ENCODE data around the gene CXCL5. TPM values are rescaled to one million over a fixed set of nuclear protein-coding genes. Genes with fewer than 3 reads are reported as not detected.

The CXCL5 gene
- total and polyA plus RNA-seq, 9 donors, result 0.05 to 0.34 (median 0.12) TPM; not detected in 4

DNA sequence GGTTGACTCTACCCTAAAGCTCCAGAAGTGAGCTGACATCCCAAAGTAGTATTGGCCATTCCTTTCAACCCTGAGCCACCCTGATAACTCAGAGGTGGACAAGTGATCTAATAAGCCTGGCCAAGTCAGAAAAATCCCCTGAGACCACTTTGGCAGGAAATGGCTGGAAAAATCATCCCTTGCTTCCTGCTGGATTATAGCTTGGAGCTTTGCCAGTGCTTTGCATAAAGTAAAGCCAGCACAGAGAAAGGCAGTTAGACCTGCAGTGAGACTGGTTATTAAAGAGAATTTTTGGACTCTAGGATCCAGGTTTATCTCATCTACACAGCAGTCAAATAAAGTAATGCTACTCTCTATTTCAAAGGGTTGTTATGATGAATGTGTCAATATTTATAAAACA, 33.6 kb upstream of the CXCL5 start:
- Histone ChIP-seq H3K27ac (no peak overlapping the region), H3K4me3 (no peak overlapping the region), H3K36me3 (no peaks in the 10 kb centered on the region), H3K9me3 (no peaks in the 10 kb centered on the region), H3K4me1 (ENCODE audit: insufficient read depth) (no peaks in the 10 kb centered on the region), H3K27me3 (no peaks in the 10 kb centered on the region)
- TF ChIP-seq POLR2A (IDR thresholded peaks at IDR 0.05) (no peak), EP300 (IDR thresholded peaks at IDR 0.05) (no peak)
- TF ChIP-seq, protein P1, sequence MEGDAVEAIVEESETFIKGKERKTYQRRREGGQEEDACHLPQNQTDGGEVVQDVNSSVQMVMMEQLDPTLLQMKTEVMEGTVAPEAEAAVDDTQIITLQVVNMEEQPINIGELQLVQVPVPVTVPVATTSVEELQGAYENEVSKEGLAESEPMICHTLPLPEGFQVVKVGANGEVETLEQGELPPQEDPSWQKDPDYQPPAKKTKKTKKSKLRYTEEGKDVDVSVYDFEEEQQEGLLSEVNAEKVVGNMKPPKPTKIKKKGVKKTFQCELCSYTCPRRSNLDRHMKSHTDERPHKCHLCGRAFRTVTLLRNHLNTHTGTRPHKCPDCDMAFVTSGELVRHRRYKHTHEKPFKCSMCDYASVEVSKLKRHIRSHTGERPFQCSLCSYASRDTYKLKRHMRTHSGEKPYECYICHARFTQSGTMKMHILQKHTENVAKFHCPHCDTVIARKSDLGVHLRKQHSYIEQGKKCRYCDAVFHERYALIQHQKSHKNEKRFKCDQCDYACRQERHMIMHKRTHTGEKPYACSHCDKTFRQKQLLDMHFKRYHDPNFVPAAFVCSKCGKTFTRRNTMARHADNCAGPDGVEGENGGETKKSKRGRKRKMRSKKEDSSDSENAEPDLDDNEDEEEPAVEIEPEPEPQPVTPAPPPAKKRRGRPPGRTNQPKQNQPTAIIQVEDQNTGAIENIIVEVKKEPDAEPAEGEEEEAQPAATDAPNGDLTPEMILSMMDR (IDR thresholded peaks at IDR 0.05), result no peak
- intact Hi-C loops (cut with DNase I), result no loop called here
- DNase-seq, result no peak

- no peaks in the 10 kb centered on the region for H3K27me3 ChIP-seq
- H3K9me3 ChIP-seq, result no peaks in the 10 kb centered on the region
- intact Hi-C loops (cut with DNase I), result no loop called here
- TF ChIP-seq POLR2A (IDR thresholded peaks at IDR 0.05) (no peak), EP300 (IDR thresholded peaks at IDR 0.05) (no peak)
- TF ChIP-seq, protein P1 (IDR thresholded peaks at IDR 0.05), result no peak
- H3K4me1 ChIP-seq (ENCODE audit: insufficient read depth), result no peaks in the 10 kb centered on the region
- DNase-seq, result no peak
- H3K4me3 ChIP-seq, result no peak overlapping the region
- no peak overlapping the region for H3K27ac ChIP-seq
- no peaks in the 10 kb centered on the region for H3K36me3 ChIP-seq
These were observed 33.1 kb upstream of the CXCL5 start for GRCh38 chr4:74031576-74031975.

DNA sequence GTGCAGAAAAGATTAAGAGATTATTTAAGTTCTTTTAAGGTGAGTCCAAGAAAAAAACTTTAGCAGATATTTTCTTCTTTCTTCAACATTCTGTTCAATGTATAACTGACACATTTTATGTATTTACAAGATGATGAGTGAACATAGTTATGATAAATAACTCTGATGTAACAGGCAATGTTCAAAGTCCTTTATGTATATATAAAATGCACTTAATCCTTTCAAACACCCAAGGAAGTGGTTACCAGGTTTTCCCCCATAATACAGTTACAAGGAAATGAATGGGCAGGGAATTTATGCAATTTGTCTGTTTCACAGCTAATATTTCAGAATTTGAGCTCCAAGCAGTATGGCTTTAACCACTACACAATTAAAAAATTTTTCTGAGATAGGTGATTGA, 31.8 kb upstream of the CXCL5 start:
- Histone ChIP-seq H3K4me3 (no peak overlapping the region), H3K27ac (no peak overlapping the region), H3K4me1 (ENCODE audit: insufficient read depth) (no peaks in the 10 kb centered on the region), H3K36me3 (no peaks in the 10 kb centered on the region), H3K27me3 (no peaks in the 10 kb centered on the region), H3K9me3 (no peaks in the 10 kb centered on the region)
- intact Hi-C loops (cut with DNase I), result no loop called here
- no peak for TF ChIP-seq EP300 (IDR thresholded peaks at IDR 0.05)
- TF ChIP-seq POLR2A (IDR thresholded peaks at IDR 0.05), result no peak
- TF ChIP-seq, protein P1 (IDR thresholded peaks at IDR 0.05), result no peak
- DNase-seq, result no peak

- WGBS, 3 donors, result 0 to 44% (median 38%) methylated on average over 1 of the region's 1 CpG
- intact Hi-C loops (cut with DNase I), result no loop called here
- H3K4me1 ChIP-seq (ENCODE audit: insufficient read depth), result no peaks in the 10 kb centered on the region
These were observed 30.0 kb upstream of the CXCL5 start for GRCh38 chr4:74028504-74028903.

More at GRCh38 chr4:74028504-74028903, 30.0 kb upstream of the CXCL5 start:
- no peak for DNase-seq
- Histone ChIP-seq H3K4me3 (no peak overlapping the region), H3K9me3 (no peaks in the 10 kb centered on the region), H3K27me3 (no peaks in the 10 kb centered on the region), H3K36me3 (no peaks in the 10 kb centered on the region), H3K27ac (no peak overlapping the region)
- TF ChIP-seq POLR2A (IDR thresholded peaks at IDR 0.05) (no peak), EP300 (IDR thresholded peaks at IDR 0.05) (no peak)
- TF ChIP-seq, protein P1 (IDR thresholded peaks at IDR 0.05), result no peak
